Caco-2 (cell line): ENCODE measurements around the gene SLC26A5. TPM values are rescaled to one million over a fixed set of nuclear protein-coding genes. Genes with fewer than 3 reads are reported as not detected.

ENCODE experiments used
- BruUV-seq: library from RNA; stranded (reverse); fragments of 400-500 nt; replicated peaks from 2 replicates; lab custom pipeline; 2021; lab: Mats Ljungman, UMichigan
- CTCF ChIA-PET: fragments of 300-600 bp; sonication (Branson Sonifier 250); formaldehyde crosslinking; loops from one replicate; lab custom pipeline; 2022; ENCODE audit warnings: antibody characterized with exemption; lab: Charles Lee
- POLR2A ChIA-PET: fragments of 300-600 bp; sonication (Branson Sonifier 250); formaldehyde crosslinking; loops from one replicate; lab custom pipeline; 2022; ENCODE audit warnings: antibody characterized with exemption; lab: Charles Lee
- DNase-seq, 2 experiments: peaks; one replicate each; pipeline versions ENCODE4 v3.0.0 to v3.0.0-alpha.2; 2020 to 2022
- H3K27me3 ChIP-seq: replicated peaks from 2 replicates; pipeline ENCODE4 v1.6.0; 2011; ENCODE audit warnings: low read length; ENCODE audit not compliant: control insufficient read depth, insufficient read depth
- H3K36me3 ChIP-seq: 2 replicates; pipeline ENCODE4 v1.5.1; 2011; ENCODE audit warnings: low read length; ENCODE audit not compliant: control insufficient read depth, insufficient read depth
- H3K4me1 ChIP-seq: fragments of 250-450 bp; sonication (Bioruptor Pico); 2 replicates; pipeline ENCODE4 v1.5.1; 2020; ENCODE audit warnings: mild to moderate bottlenecking
- H3K4me3 ChIP-seq: 2 replicates; pipeline ENCODE4 v1.5.1; 2011; ENCODE audit warnings: low read depth, mild to moderate bottlenecking, control low read depth, low read length
- H3K9me3 ChIP-seq: fragments of 250-450 bp; sonication (Bioruptor Pico); 2 replicates; pipeline ENCODE4 v1.5.1; 2020; ENCODE audit warnings: mild to moderate bottlenecking, moderate library complexity
- H3K27ac Mint-ChIP-seq: one replicate; pipeline ENCODE4 v1.8.0; 2022; ENCODE audit warnings: mixed read lengths; ENCODE audit not compliant: unreplicated experiment
- H3K27me3 Mint-ChIP-seq: one replicate; pipeline ENCODE4 v1.8.0; 2022; ENCODE audit warnings: mixed read lengths; ENCODE audit not compliant: insufficient read depth, unreplicated experiment
- H3K36me3 Mint-ChIP-seq: one replicate; pipeline ENCODE4 v1.8.0; 2022; ENCODE audit warnings: mild to moderate bottlenecking, mixed read lengths; ENCODE audit not compliant: insufficient read depth, unreplicated experiment
- H3K4me1 Mint-ChIP-seq: one replicate; pipeline ENCODE4 v1.8.0; 2022; ENCODE audit warnings: low read depth, mixed read lengths; ENCODE audit not compliant: unreplicated experiment
- H3K4me3 Mint-ChIP-seq: one replicate; pipeline ENCODE4 v1.8.0; 2022; ENCODE audit warnings: mild to moderate bottlenecking, moderate library complexity, mixed read lengths; ENCODE audit not compliant: unreplicated experiment
- H3K9me3 Mint-ChIP-seq: one replicate; pipeline ENCODE4 v1.8.0; 2022; ENCODE audit warnings: mixed read lengths; ENCODE audit not compliant: unreplicated experiment
- intact Hi-C: fragments of 100-400 bp; cut with micrococcal nuclease; formaldehyde crosslinking; loops from one replicate; pipeline ENCODE4 v1.10.0; 2022; ENCODE audit not compliant: unreplicated experiment
- total RNA-seq: library from RNA; stranded (reverse); gene quantifications from 2 replicates; pipeline ENCODE4 v1.2.3, GENCODE V29; 2022
- TF ChIP-seq, protein P1 (sequence below), 2 experiments: fragments of 200-600 bp in 1 of 2; IDR thresholded peaks; 1 replicate in 1 of 2; 2 replicates in 1 of 2; pipeline versions ENCODE4 v1.5.1 to v1.8.0; 2011 to 2022; ENCODE audit warnings: antibody characterized with exemption in 1 of 2, control low read depth in 1 of 2, inconsistent platforms in 1 of 2, low read depth in 1 of 2, low read length in 1 of 2, mild to moderate bottlenecking in 1 of 2, moderate library complexity in 1 of 2; ENCODE audit not compliant: insufficient read depth in 1 of 2, severe bottlenecking in 1 of 2, unreplicated experiment in 1 of 2

The SLC26A5 gene
- total RNA-seq, 1 experiment from 2014 or later, result 1.1 TPM

DNA sequence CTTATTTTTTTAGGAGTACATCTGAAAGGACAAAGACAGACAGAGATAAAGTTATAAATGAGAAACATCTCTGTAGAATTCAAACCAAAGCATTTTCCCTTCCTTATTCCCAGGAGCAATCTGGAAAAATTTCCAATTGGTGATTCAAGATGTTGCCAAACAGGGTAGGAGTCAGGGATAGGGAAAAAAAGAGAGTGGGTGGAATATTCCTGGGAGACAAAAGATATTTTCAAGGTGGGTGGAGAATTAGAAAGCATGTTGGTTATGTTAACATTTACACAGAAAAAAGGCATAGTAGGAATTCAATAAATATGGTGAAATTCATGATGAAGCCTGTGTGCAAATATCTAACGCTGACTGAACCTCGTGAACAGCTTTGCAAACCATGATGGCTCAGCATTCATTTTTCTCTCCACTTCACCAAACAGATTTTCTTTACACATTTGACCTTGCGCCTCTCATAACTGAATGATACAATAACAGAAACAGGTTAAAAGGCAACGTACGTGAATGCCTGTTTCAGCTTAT is 25.1 kb downstream of the SLC26A5 start:
- Mint-ChIP-seq H3K27me3 (peaks cover 2% of the 10 kb centered on the region), H3K4me1 (no peaks in the 10 kb centered on the region), H3K27ac (no peak overlapping the region), H3K36me3 (peaks cover 6% of the 10 kb centered on the region), H3K9me3 (no peaks in the 10 kb centered on the region), H3K4me3 (no peak overlapping the region)
- no peak for DNase-seq
- no peaks in the 10 kb centered on the region for H3K27me3 ChIP-seq
- ChIA-PET CTCF (no interaction called here), POLR2A (no interaction called here)
- no peaks in the 10 kb centered on the region for H3K9me3 ChIP-seq
- H3K4me1 ChIP-seq, result no peaks in the 10 kb centered on the region
- H3K4me3 ChIP-seq, result no peak overlapping the region
- intact Hi-C loops, result no loop called here
- TF ChIP-seq, protein P1, sequence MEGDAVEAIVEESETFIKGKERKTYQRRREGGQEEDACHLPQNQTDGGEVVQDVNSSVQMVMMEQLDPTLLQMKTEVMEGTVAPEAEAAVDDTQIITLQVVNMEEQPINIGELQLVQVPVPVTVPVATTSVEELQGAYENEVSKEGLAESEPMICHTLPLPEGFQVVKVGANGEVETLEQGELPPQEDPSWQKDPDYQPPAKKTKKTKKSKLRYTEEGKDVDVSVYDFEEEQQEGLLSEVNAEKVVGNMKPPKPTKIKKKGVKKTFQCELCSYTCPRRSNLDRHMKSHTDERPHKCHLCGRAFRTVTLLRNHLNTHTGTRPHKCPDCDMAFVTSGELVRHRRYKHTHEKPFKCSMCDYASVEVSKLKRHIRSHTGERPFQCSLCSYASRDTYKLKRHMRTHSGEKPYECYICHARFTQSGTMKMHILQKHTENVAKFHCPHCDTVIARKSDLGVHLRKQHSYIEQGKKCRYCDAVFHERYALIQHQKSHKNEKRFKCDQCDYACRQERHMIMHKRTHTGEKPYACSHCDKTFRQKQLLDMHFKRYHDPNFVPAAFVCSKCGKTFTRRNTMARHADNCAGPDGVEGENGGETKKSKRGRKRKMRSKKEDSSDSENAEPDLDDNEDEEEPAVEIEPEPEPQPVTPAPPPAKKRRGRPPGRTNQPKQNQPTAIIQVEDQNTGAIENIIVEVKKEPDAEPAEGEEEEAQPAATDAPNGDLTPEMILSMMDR (IDR thresholded peaks at IDR 0.05; ENCODE audit: insufficient read depth in 1 of 2, low read depth in 1 of 2, low read length in 1 of 2, severe bottlenecking in 1 of 2, unreplicated experiment in 1 of 2), result no peak
- BruUV-seq, result no TSS peak
- no peaks in the 10 kb centered on the region for H3K36me3 ChIP-seq

DNA sequence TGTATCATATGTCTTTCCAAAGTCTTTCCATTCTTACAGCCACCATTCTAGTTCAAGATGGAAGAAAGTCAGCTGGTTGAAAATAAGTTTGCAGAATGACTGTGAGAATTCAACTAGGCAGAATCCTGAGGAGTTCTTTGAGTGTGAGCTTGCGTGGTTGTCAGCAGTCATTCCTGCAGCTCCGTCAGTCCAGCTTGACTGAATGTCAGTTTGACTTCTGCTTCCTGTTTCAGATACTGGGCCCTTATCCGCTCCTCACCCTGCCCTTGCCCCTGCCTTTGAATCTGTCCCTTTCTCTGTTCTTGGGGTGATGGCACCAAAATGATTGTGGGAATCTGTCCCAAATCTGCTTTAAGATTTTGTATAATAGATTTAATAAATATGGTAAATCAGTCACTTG is 27.8 kb downstream of the SLC26A5 start:
- H3K4me1 Mint-ChIP-seq, result no peaks in the 10 kb centered on the region
- Histone ChIP-seq H3K36me3 (no peaks in the 10 kb centered on the region), H3K4me3 (no peak overlapping the region)

DNA sequence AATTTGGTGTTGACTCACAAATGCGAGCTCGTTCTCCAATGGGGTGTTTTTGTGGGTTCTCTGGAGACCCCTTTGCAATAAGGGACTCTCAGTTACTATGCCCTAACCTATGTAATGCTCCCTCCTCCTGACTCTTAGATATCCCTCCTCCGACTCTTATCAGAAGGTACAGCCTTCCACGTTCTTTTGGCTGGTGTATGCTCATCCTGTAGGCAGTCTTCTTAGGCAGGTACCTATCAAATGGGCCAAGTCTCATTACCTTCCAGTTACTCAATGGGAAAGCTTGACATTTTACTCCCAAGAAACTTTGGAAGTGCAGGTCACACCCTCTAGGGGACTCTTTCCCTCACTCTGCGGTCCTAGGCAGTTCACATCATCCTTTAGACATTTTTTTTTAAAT is 32.6 kb downstream of the SLC26A5 start:
- Mint-ChIP-seq H3K27me3 (peaks cover 2% of the 10 kb centered on the region), H3K36me3 (peaks cover 6% of the 10 kb centered on the region), H3K4me3 (no peak overlapping the region), H3K27ac (no peak overlapping the region), H3K9me3 (no peaks in the 10 kb centered on the region), H3K4me1 (no peaks in the 10 kb centered on the region)
- BruUV-seq, result no TSS peak
- CTCF ChIA-PET, result no interaction called here
- intact Hi-C loops, result no loop called here
- no peak overlapping the region for H3K4me3 ChIP-seq
- no peaks in the 10 kb centered on the region for H3K36me3 ChIP-seq
- no peaks in the 10 kb centered on the region for H3K9me3 ChIP-seq
- no peaks in the 10 kb centered on the region for H3K27me3 ChIP-seq
- TF ChIP-seq, protein P1 (IDR thresholded peaks at IDR 0.05; ENCODE audit: insufficient read depth in 1 of 2, low read depth in 1 of 2, low read length in 1 of 2, severe bottlenecking in 1 of 2, unreplicated experiment in 1 of 2), result no peak
- no peak for DNase-seq
- POLR2A ChIA-PET, result no interaction called here
- no peaks in the 10 kb centered on the region for H3K4me1 ChIP-seq

More for the DNA sequence above, 27.8 kb downstream of the SLC26A5 start:
- H3K4me3 Mint-ChIP-seq, result no peak overlapping the region
- TF ChIP-seq, protein P1 (IDR thresholded peaks at IDR 0.05; ENCODE audit: insufficient read depth in 1 of 2, low read depth in 1 of 2, low read length in 1 of 2, severe bottlenecking in 1 of 2, unreplicated experiment in 1 of 2), result no peak
- peaks cover 2% of the 10 kb centered on the region for H3K27me3 Mint-ChIP-seq
- POLR2A ChIA-PET, result no interaction called here
- BruUV-seq, result no TSS peak
- intact Hi-C loops, result no loop called here
- no peaks in the 10 kb centered on the region for H3K27me3 ChIP-seq
- H3K27ac Mint-ChIP-seq, result no peak overlapping the region
- no peaks in the 10 kb centered on the region for H3K9me3 ChIP-seq
- no peaks in the 10 kb centered on the region for H3K4me1 ChIP-seq
- H3K36me3 Mint-ChIP-seq, result peaks cover 6% of the 10 kb centered on the region
- no peak for DNase-seq
- CTCF ChIA-PET, result no interaction called here
- H3K9me3 Mint-ChIP-seq, result no peaks in the 10 kb centered on the region
